Glutamatergic neuron (in vitro differentiated cells): ENCODE measurements around the gene NOTCH1. TPM values are rescaled to one million over a fixed set of nuclear protein-coding genes. Genes with fewer than 3 reads are reported as not detected.
"Not testable (repeated sequence)": the region's sequence is repeated elsewhere in the genome, so short reads cannot be mapped to it uniquely, and the experiment has no call there.

Source experiments
- DNase-seq: peaks from one replicate; pipeline ENCODE4 v3.0.0; 2022
- H3K27ac Mint-ChIP-seq: one replicate; pipeline ENCODE4 v1.8.0; 2020; ENCODE audit warnings: mild to moderate bottlenecking, mixed read lengths, inconsistent platforms; ENCODE audit not compliant: unreplicated experiment
- H3K27me3 Mint-ChIP-seq: one replicate; pipeline ENCODE4 v1.8.0; 2020; ENCODE audit warnings: mild to moderate bottlenecking, moderate library complexity, mixed read lengths, inconsistent platforms; ENCODE audit not compliant: unreplicated experiment
- H3K36me3 Mint-ChIP-seq: one replicate; pipeline ENCODE4 v1.8.0; 2020; ENCODE audit warnings: mild to moderate bottlenecking, mixed read lengths, inconsistent platforms; ENCODE audit not compliant: unreplicated experiment
- H3K4me1 Mint-ChIP-seq: one replicate; pipeline ENCODE4 v1.8.0; 2020; ENCODE audit warnings: mild to moderate bottlenecking, low read depth, mixed read lengths, inconsistent platforms; ENCODE audit not compliant: unreplicated experiment
- H3K4me3 Mint-ChIP-seq: one replicate; pipeline ENCODE4 v1.8.0; 2020; ENCODE audit warnings: mild to moderate bottlenecking, mixed read lengths, inconsistent platforms; ENCODE audit not compliant: unreplicated experiment
- H3K9me3 Mint-ChIP-seq: one replicate; pipeline ENCODE4 v1.8.0; 2020; ENCODE audit warnings: mild to moderate bottlenecking, moderate library complexity, mixed read lengths, inconsistent platforms; ENCODE audit not compliant: unreplicated experiment
- CTCF ChIP-seq: fragments of 200-600 bp; sonication (generic); IDR thresholded peaks from one replicate; pipeline ENCODE4 v1.5.0; 2021; ENCODE audit not compliant: partially characterized antibody, unreplicated experiment
- total RNA-seq: library from RNA; stranded (reverse); fragmentation: NEBNext Ultra II Directional; extraction: Animal tissue kit (Norgen Biotek cat#: 25700); gene quantifications from one replicate; pipeline ENCODE4 v1.2.1, GENCODE V29; 2021; ENCODE audit not compliant: unreplicated experiment

Gene NOTCH1
- total RNA-seq, 1 donor from 2014 or later: 64.2 TPM

DNA sequence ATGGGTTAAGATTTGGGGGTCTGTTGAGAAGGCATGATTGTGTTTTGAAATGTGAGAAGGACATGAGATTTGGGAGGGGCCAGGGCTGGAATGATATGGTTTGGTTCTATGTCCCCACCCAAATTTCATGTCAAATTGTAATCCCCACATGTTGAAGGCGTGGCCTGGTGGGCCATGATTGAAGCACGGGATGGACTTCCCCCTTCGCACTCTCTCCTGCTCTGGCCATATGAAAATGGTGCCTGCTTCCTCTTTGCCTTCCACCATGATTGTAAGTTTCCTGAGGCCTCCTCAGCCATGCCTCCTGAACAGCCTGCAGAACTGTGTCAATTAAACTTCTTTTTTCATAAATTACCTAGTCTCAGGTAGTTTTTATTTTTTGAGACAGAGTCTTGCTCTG, 14.7 kb upstream of the NOTCH1 start:
- Mint-ChIP-seq H3K36me3 (peaks cover 14% of the 10 kb centered on the region), H3K9me3 (peaks cover 8% of the 10 kb centered on the region), H3K4me3 (no peak overlapping the region), H3K4me1 (peaks cover 7% of the 10 kb centered on the region), H3K27ac (no peak overlapping the region), H3K27me3 (peaks cover 6% of the 10 kb centered on the region)
- TF ChIP-seq CTCF: no peak
- no peak for DNase-seq

DNA sequence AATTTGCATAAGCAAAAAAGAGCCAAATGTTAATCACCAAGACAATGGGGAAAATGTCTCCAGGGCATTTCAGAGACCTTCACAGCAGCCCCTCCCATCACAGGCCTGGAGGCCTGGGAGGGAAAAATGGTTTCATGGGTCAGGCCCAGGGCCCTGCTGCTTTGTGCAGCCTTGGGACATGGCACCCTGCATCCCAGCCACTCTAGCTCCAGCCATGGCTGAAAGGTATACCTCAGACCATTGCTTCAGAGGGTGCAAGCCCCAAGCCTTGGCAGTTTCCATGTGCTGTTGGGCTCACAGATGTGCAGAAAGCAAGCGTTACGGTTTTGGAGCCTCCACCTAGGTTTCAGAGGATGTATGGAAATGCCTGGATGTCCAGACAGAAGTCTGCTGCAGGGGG, 13.5 kb upstream of the NOTCH1 start:
- H3K27ac Mint-ChIP-seq, H3K9me3 Mint-ChIP-seq, H3K4me3 Mint-ChIP-seq, DNase-seq, H3K4me1 Mint-ChIP-seq, H3K27me3 Mint-ChIP-seq: not testable (repeated sequence)
- peaks cover 14% of the 10 kb centered on the region for H3K36me3 Mint-ChIP-seq

- H3K9me3 Mint-ChIP-seq, H3K4me3 Mint-ChIP-seq, H3K4me1 Mint-ChIP-seq, H3K27ac Mint-ChIP-seq, H3K27me3 Mint-ChIP-seq, DNase-seq: not testable (repeated sequence)
- H3K36me3 Mint-ChIP-seq: peaks cover 14% of the 10 kb centered on the region
Measured at GRCh38 chr9:136558846-136559245, 13.0 kb upstream of the NOTCH1 start.

DNA sequence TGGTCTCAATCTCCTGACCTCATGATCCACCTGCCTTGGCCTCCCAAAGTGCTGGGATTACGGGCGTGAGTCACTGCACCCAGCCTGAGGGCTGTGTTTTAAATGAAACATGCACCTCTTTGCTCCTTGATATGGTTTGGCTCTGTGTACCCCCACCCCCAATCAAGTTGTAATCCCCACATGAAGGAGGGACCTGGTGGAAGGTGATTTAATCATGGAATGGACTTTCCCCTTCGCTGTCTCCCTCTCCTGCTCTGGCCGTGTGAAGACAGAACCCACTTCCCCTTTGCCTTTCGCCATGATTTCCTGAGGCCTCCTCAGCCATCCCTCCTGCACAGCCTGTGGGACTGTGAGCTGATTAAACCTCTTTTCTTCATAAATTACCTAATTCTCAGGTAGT, 12.5 kb upstream of the NOTCH1 start:
- TF ChIP-seq CTCF: no peak
- Mint-ChIP-seq H3K27me3 (peaks cover 6% of the 10 kb centered on the region), H3K4me3 (no peak overlapping the region)

GRCh38 chr9:136557036-136557435, 11.2 kb upstream of the NOTCH1 start:
- DNase-seq: no peak
- Mint-ChIP-seq H3K27ac (no peak overlapping the region), H3K9me3 (peaks cover 11% of the 10 kb centered on the region), H3K27me3 (peaks cover 6% of the 10 kb centered on the region), H3K4me1 (peaks cover 7% of the 10 kb centered on the region), H3K4me3 (no peak overlapping the region), H3K36me3 (peaks cover 14% of the 10 kb centered on the region)
- TF ChIP-seq CTCF: no peak

More for the DNA sequence above, 12.5 kb upstream of the NOTCH1 start:
- peaks cover 8% of the 10 kb centered on the region for H3K9me3 Mint-ChIP-seq
- DNase-seq: no peak
- peaks cover 2% of the 10 kb centered on the region for H3K4me1 Mint-ChIP-seq
- peaks cover 14% of the 10 kb centered on the region for H3K36me3 Mint-ChIP-seq
- H3K27ac Mint-ChIP-seq: no peak overlapping the region

- no peak for DNase-seq
- Mint-ChIP-seq H3K4me3 (no peak overlapping the region), H3K27ac (no peak overlapping the region), H3K27me3 (peaks cover 6% of the 10 kb centered on the region), H3K4me1 (peaks cover 10% of the 10 kb centered on the region), H3K36me3 (peaks cover 14% of the 10 kb centered on the region), H3K9me3 (peaks cover 13% of the 10 kb centered on the region)
- no peak for TF ChIP-seq CTCF
Measured at GRCh38 chr9:136556166-136556565, 10.3 kb upstream of the NOTCH1 start.
